Osteoblast (primary cell): ENCODE data around the gene OMG. TPM values are rescaled to one million over a fixed set of nuclear protein-coding genes. Genes with fewer than 3 reads are reported as not detected.
A peak's percentile ranks its signal among the peaks of the same experiment; 100 is the strongest.

Experiments
- DNase-seq: peaks from one replicate; pipeline ENCODE4 v3.0.0; 2011; ENCODE audit warnings: low spot score, mixed read lengths; ENCODE audit not compliant: insufficient read length; ENCODE audit errors: missing footprints
- H2AFZ ChIP-seq: 2 replicates; pipeline ENCODE4 v1.6.0; 2011; ENCODE audit warnings: mild to moderate bottlenecking, low read length
- H3K27ac ChIP-seq: 2 replicates; pipeline ENCODE4 v1.5.1; 2011; ENCODE audit warnings: mild to moderate bottlenecking, low read depth, low read length, moderate library complexity
- H3K27me3 ChIP-seq: 2 replicates; pipeline ENCODE4 v1.6.0; 2012; ENCODE audit warnings: mild to moderate bottlenecking, control low read depth, inconsistent platforms, low read length, moderate library complexity; ENCODE audit not compliant: insufficient read depth
- H3K36me3 ChIP-seq: 2 replicates; pipeline ENCODE4 v1.5.1; 2011; ENCODE audit warnings: mild to moderate bottlenecking, low read length, control low read depth, moderate library complexity; ENCODE audit not compliant: insufficient read depth
- H3K4me1 ChIP-seq: 2 replicates; pipeline ENCODE4 v1.5.1; 2011; ENCODE audit warnings: mild to moderate bottlenecking, low read length, control low read depth, moderate library complexity; ENCODE audit not compliant: insufficient read depth
- H3K4me2 ChIP-seq: 2 replicates; pipeline ENCODE4 v1.6.0; 2011; ENCODE audit warnings: mild to moderate bottlenecking, low read length; ENCODE audit not compliant: insufficient read depth
- H3K4me3 ChIP-seq: fragments of 200-600 bp; sonication (generic); 3 replicates; pipeline ENCODE4 v1.5.1; 2012; ENCODE audit warnings: mild to moderate bottlenecking, low read length, inconsistent platforms; ENCODE audit not compliant: insufficient read depth
- H3K79me2 ChIP-seq: 2 replicates; pipeline ENCODE4 v1.6.0; 2012; ENCODE audit warnings: mild to moderate bottlenecking, low read length, control low read depth, inconsistent platforms; ENCODE audit not compliant: insufficient read depth
- H3K9me3 ChIP-seq: 2 replicates; pipeline ENCODE4 v1.5.1; 2011; ENCODE audit warnings: low read depth, low read length, control low read depth
- H4K20me1 ChIP-seq: 2 replicates; pipeline ENCODE4 v1.6.0; 2012; ENCODE audit warnings: mild to moderate bottlenecking, low read length, control low read depth; ENCODE audit not compliant: insufficient read depth
- total RNA-seq: library from RNA; depleted of rRNA; stranded (reverse); fragments of >200 nt; gene quantifications from 2 replicates; pipeline ENCODE4 v1.2.3, GENCODE V29; 2012
- TF ChIP-seq, protein P1 (sequence below): IDR thresholded peaks from 2 replicates; pipeline ENCODE4 v1.5.1; 2011; ENCODE audit warnings: mild to moderate bottlenecking, low read depth, low read length, moderate library complexity; ENCODE audit errors: extremely low read depth

The OMG gene
- total RNA-seq, 1 donor = 0.72 TPM

GRCh38 chr17:31274252-31274651 lies 22.8 kb downstream of the OMG start:
- Histone ChIP-seq H3K36me3 (peaks cover 10% of the 10 kb centered on the region), H3K27ac (peak overlapping the region; percentile 10), H2AFZ (no peak overlapping the region), H3K4me1 (peaks cover 25% of the 10 kb centered on the region), H3K4me3 (no peak overlapping the region), H3K27me3 (no peaks in the 10 kb centered on the region), H4K20me1 (no peaks in the 10 kb centered on the region), H3K79me2 (peaks cover 4% of the 10 kb centered on the region), H3K9me3 (no peaks in the 10 kb centered on the region), H3K4me2 (no peak overlapping the region)
- DNase-seq = peak; percentile 64
- TF ChIP-seq, protein P1, sequence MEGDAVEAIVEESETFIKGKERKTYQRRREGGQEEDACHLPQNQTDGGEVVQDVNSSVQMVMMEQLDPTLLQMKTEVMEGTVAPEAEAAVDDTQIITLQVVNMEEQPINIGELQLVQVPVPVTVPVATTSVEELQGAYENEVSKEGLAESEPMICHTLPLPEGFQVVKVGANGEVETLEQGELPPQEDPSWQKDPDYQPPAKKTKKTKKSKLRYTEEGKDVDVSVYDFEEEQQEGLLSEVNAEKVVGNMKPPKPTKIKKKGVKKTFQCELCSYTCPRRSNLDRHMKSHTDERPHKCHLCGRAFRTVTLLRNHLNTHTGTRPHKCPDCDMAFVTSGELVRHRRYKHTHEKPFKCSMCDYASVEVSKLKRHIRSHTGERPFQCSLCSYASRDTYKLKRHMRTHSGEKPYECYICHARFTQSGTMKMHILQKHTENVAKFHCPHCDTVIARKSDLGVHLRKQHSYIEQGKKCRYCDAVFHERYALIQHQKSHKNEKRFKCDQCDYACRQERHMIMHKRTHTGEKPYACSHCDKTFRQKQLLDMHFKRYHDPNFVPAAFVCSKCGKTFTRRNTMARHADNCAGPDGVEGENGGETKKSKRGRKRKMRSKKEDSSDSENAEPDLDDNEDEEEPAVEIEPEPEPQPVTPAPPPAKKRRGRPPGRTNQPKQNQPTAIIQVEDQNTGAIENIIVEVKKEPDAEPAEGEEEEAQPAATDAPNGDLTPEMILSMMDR = no peak

GRCh38 chr17:31273516-31273915 lies 23.5 kb downstream of the OMG start:
- no peaks in the 10 kb centered on the region for H3K27me3 ChIP-seq
- H3K79me2 ChIP-seq = peaks cover 4% of the 10 kb centered on the region
- H3K4me1 ChIP-seq = peaks cover 33% of the 10 kb centered on the region
- DNase-seq = no peak
- H3K36me3 ChIP-seq = peaks cover 10% of the 10 kb centered on the region
- H4K20me1 ChIP-seq = no peaks in the 10 kb centered on the region
- no peaks in the 10 kb centered on the region for H3K9me3 ChIP-seq
- H3K4me2 ChIP-seq = no peak overlapping the region
- H2AFZ ChIP-seq = no peak overlapping the region
- no peak overlapping the region for H3K27ac ChIP-seq
- H3K4me3 ChIP-seq = no peak overlapping the region
- TF ChIP-seq, protein P1 = no peak

- TF ChIP-seq, protein P1 = no peak
- H2AFZ ChIP-seq = no peak overlapping the region
- no peak overlapping the region for H3K27ac ChIP-seq
- no peaks in the 10 kb centered on the region for H4K20me1 ChIP-seq
- no peaks in the 10 kb centered on the region for H3K27me3 ChIP-seq
- no peaks in the 10 kb centered on the region for H3K9me3 ChIP-seq
- H3K36me3 ChIP-seq = peaks cover 7% of the 10 kb centered on the region
- no peak overlapping the region for H3K4me2 ChIP-seq
- peaks cover 39% of the 10 kb centered on the region for H3K4me1 ChIP-seq
- no peak for DNase-seq
- peaks cover 4% of the 10 kb centered on the region for H3K79me2 ChIP-seq
- H3K4me3 ChIP-seq = no peak overlapping the region
These were observed 24.2 kb downstream of the OMG start for GRCh38 chr17:31272803-31273202.

DNA sequence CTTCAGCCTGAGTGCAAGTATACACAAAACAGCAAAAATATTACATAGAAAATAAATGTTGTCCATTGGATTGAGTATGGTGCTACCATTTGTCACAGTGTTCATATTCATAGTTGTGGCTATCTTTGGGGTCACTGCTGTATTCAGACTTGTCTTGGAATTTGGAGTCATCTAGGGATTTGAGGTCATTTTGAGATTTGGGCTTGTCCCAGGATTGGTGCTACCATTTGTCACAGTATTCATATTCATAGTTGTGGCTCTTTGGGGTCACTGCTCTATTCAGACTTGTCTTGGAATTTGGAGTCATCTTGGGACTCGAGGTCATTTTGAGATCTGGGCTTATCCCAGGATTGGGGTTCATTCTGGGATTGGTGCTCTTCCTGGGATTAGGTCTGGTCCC lies 24.8 kb downstream of the OMG start:
- DNase-seq = no peak
- Histone ChIP-seq H3K4me2 (no peak overlapping the region), H3K79me2 (peaks cover 4% of the 10 kb centered on the region), H3K9me3 (no peaks in the 10 kb centered on the region), H3K27me3 (no peaks in the 10 kb centered on the region), H4K20me1 (no peaks in the 10 kb centered on the region), H3K4me1 (peaks cover 45% of the 10 kb centered on the region), H2AFZ (no peak overlapping the region), H3K4me3 (no peak overlapping the region), H3K36me3 (peaks cover 5% of the 10 kb centered on the region), H3K27ac (no peak overlapping the region)
- TF ChIP-seq, protein P1 = no peak
